HepG2 (cell line): ENCODE data around the gene TCF3. TPM values are rescaled to one million over a fixed set of nuclear protein-coding genes. Genes with fewer than 3 reads are reported as not detected.

Experiments used
- ATF1 ChIP-seq: IDR thresholded peaks from 2 replicates; pipeline ENCODE4 v1.6.1; 2016; ENCODE audit warnings: mild to moderate bottlenecking, control low read depth
- DPF2 ChIP-seq: sonication (generic); formaldehyde crosslinking; IDR thresholded peaks from 2 replicates; pipeline ENCODE4 v1.4.0; 2020; ENCODE audit warnings: mild to moderate bottlenecking, low read depth, missing genetic modification reagents, borderline replicate concordance
- DR1 ChIP-seq: sonication (generic); formaldehyde crosslinking; IDR thresholded peaks from 2 replicates; pipeline ENCODE4 v1.8.0; 2021; ENCODE audit warnings: mild to moderate bottlenecking, missing genetic modification reagents, inconsistent platforms
- FOXA3 ChIP-seq: IDR thresholded peaks from 2 replicates; pipeline ENCODE4 v1.6.1; 2016; ENCODE audit warnings: missing genetic modification reagents, missing compliant biosample characterization
- GABPA ChIP-seq, 2 experiments: IDR thresholded peaks; 2 replicates each; pipeline ENCODE4 v1.6.1; 2011 to 2016; ENCODE audit warnings: low read depth in 2 of 2, low read length in 1 of 2, missing biosample characterization in 1 of 2, missing genetic modification characterization in 1 of 2
- HNRNPH1 ChIP-seq: fragments of 200-400 bp; formaldehyde crosslinking; optimal IDR thresholded peaks from 2 replicates; pipeline ENCODE3; 2017; ENCODE audit warnings: mild to moderate bottlenecking, low read depth, low read length
- IRF2 ChIP-seq: IDR thresholded peaks from 2 replicates; pipeline ENCODE4 v1.6.1; 2018; ENCODE audit warnings: missing genetic modification reagents, missing compliant biosample characterization
- KDM1A ChIP-seq: IDR thresholded peaks from 2 replicates; pipeline ENCODE4 v1.6.1; 2016; ENCODE audit warnings: missing compliant biosample characterization
- NR2F2 ChIP-seq: IDR thresholded peaks from 2 replicates; pipeline ENCODE4 v1.6.1; 2012; ENCODE audit warnings: low read depth, inconsistent platforms, borderline replicate concordance
- SUZ12 ChIP-seq: fragments of 150-350 bp; IDR thresholded peaks from 2 replicates; pipeline ENCODE4 v1.6.1; 2014; ENCODE audit warnings: low read depth, low read length
- ZNF256 ChIP-seq: sonication (generic); formaldehyde crosslinking; conservative IDR thresholded peaks from 2 replicates; pipeline ENCODE4 v1.4.0; 2020; ENCODE audit warnings: missing genetic modification reagents
- ZNF326 ChIP-seq: sonication (generic); formaldehyde crosslinking; IDR thresholded peaks from 2 replicates; pipeline ENCODE4 v1.4.0; 2020; ENCODE audit warnings: missing genetic modification reagents, borderline replicate concordance
- ZNF446 ChIP-seq: sonication (generic); formaldehyde crosslinking; IDR thresholded peaks from 2 replicates; pipeline ENCODE4 v1.5.0; 2020; ENCODE audit warnings: mild to moderate bottlenecking, missing genetic modification reagents
- ZNF670 ChIP-seq: sonication (generic); formaldehyde crosslinking; IDR thresholded peaks from 2 replicates; pipeline ENCODE4 v1.8.0; 2022; ENCODE audit warnings: mild to moderate bottlenecking, missing genetic modification reagents, borderline replicate concordance
- ZNF75D ChIP-seq: sonication (generic); formaldehyde crosslinking; IDR thresholded peaks from 2 replicates; pipeline ENCODE4 v1.8.1; 2023; ENCODE audit warnings: missing genetic modification reagents, mild to moderate bottlenecking, borderline replicate concordance
- ZNF772 ChIP-seq: sonication (generic); formaldehyde crosslinking; IDR thresholded peaks from 2 replicates; pipeline ENCODE4 v1.5.0; 2020; ENCODE audit warnings: mild to moderate bottlenecking, missing genetic modification reagents
- ZNF775 ChIP-seq: sonication (generic); formaldehyde crosslinking; IDR thresholded peaks from 2 replicates; pipeline ENCODE4 v1.4.0; 2020; ENCODE audit warnings: missing genetic modification reagents, mild to moderate bottlenecking, moderate library complexity, borderline replicate concordance
- ZNF850 ChIP-seq: sonication (generic); formaldehyde crosslinking; conservative IDR thresholded peaks from 2 replicates; pipeline ENCODE4 v1.9.0; 2021; ENCODE audit warnings: mild to moderate bottlenecking, missing genetic modification reagents
- polyA plus RNA-seq, 8 experiments: library from polyadenylated mRNA; depleted of rRNA in 3 of 8; stranded (reverse) in 7 of 8; unstranded in 1 of 8; fragments of >200 nt; fragmentation: Illumina TruSeq in 4 of 8; extraction: Trizol in 4 of 8; gene quantifications; 2 replicates each; pipeline versions ENCODE4 v1.2.1 to v1.2.3, GENCODE V29; 2011 to 2016; ENCODE audit warnings: low read depth in 4 of 8, missing spikeins in 1 of 8, mixed read lengths in 1 of 8; ENCODE audit not compliant: insufficient read depth in 1 of 8
- total RNA-seq, 5 experiments: library from RNA; depleted of rRNA; stranded (reverse); fragments of >200 nt; fragmentation: Illumina TruSeq; extraction: Trizol; gene quantifications; 2 replicates each; pipeline ENCODE4 v1.2.3, GENCODE V29; 2016; ENCODE audit warnings: low read depth in 1 of 5
- TF ChIP-seq, protein P1 (sequence below): sonication (generic); formaldehyde crosslinking; conservative IDR thresholded peaks from 2 replicates; pipeline ENCODE4 v1.5.0; 2020; ENCODE audit warnings: missing genetic modification reagents
- TF ChIP-seq, protein P2 (sequence below): sonication (generic); formaldehyde crosslinking; IDR thresholded peaks from 2 replicates; pipeline ENCODE4 v1.5.1; 2020; ENCODE audit warnings: missing genetic modification reagents, mild to moderate bottlenecking, borderline replicate concordance
- TF ChIP-seq, protein P3 (sequence below): sonication (generic); formaldehyde crosslinking; IDR thresholded peaks from 2 replicates; pipeline ENCODE4 v1.5.1; 2020; ENCODE audit warnings: missing genetic modification reagents, mild to moderate bottlenecking, borderline replicate concordance

TCF3 gene
- total and polyA plus RNA-seq, 2 of the 13 experiments (the other 11 are each of a cell fraction or from before 2014, with no cell fraction given): 51.4 to 53.2 TPM

GRCh38 chr19:1605236-1606137, 46.9 kb downstream of the TCF3 start, which contains the start of gene UQCR11 (continued):
- TF ChIP-seq, protein P1, sequence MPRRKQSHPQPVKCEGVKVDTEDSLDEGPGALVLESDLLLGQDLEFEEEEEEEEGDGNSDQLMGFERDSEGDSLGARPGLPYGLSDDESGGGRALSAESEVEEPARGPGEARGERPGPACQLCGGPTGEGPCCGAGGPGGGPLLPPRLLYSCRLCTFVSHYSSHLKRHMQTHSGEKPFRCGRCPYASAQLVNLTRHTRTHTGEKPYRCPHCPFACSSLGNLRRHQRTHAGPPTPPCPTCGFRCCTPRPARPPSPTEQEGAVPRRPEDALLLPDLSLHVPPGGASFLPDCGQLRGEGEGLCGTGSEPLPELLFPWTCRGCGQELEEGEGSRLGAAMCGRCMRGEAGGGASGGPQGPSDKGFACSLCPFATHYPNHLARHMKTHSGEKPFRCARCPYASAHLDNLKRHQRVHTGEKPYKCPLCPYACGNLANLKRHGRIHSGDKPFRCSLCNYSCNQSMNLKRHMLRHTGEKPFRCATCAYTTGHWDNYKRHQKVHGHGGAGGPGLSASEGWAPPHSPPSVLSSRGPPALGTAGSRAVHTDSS (CRISPR knock-in tag): no peak
- TF ChIP-seq, protein P2, sequence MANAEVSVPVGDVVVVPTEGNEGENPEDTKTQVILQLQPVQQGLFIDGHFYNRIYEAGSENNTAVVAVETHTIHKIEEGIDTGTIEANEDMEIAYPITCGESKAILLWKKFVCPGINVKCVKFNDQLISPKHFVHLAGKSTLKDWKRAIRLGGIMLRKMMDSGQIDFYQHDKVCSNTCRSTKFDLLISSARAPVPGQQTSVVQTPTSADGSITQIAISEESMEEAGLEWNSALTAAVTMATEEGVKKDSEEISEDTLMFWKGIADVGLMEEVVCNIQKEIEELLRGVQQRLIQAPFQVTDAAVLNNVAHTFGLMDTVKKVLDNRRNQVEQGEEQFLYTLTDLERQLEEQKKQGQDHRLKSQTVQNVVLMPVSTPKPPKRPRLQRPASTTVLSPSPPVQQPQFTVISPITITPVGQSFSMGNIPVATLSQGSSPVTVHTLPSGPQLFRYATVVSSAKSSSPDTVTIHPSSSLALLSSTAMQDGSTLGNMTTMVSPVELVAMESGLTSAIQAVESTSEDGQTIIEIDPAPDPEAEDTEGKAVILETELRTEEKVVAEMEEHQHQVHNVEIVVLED: peak; percentile 75; the same call in 1 of the 2 replicates
- no peak for TF ChIP-seq IRF2 (CRISPR knock-in tag)
- TF ChIP-seq, protein P3, sequence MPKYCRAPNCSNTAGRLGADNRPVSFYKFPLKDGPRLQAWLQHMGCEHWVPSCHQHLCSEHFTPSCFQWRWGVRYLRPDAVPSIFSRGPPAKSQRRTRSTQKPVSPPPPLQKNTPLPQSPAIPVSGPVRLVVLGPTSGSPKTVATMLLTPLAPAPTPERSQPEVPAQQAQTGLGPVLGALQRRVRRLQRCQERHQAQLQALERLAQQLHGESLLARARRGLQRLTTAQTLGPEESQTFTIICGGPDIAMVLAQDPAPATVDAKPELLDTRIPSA (CRISPR knock-in tag): peak; percentile 84; the same call in 1 of the 2 replicates
- no peak for TF ChIP-seq ATF1 (CRISPR knock-in tag)
- TF ChIP-seq ZNF256 (CRISPR knock-in tag): no peak
- TF ChIP-seq SUZ12: no peak
- TF ChIP-seq ZNF772 (CRISPR knock-in tag): peak; percentile 65; the same call in 1 of the 2 replicates
- no peak for TF ChIP-seq ZNF326
- no peak for TF ChIP-seq HNRNPH1
- no peak for TF ChIP-seq ZNF775 (CRISPR knock-in tag)
- no peak for TF ChIP-seq KDM1A (CRISPR knock-in tag)
- TF ChIP-seq FOXA3 (CRISPR knock-in tag): peak; percentile 18; the same call in 1 of the 2 replicates
- 0 out of 2 replicates have a peak, but pooled peaks have one; percentile 60 for TF ChIP-seq ZNF446 (CRISPR knock-in tag)
- no peak for TF ChIP-seq ZNF75D (CRISPR knock-in tag)
- TF ChIP-seq ZNF670 (CRISPR knock-in tag): peak; percentile 87; the same call in 1 of the 2 replicates
- 0 out of 2 replicates have a peak, but pooled peaks have one; percentile 21 for TF ChIP-seq ZNF850
- peak; percentile 72 for TF ChIP-seq GABPA (IDR thresholded peaks at IDR 0.05; ENCODE audit: low read depth, low read length)
- TF ChIP-seq GABPA (CRISPR knock-in tag; IDR thresholded peaks at IDR 0.05; ENCODE audit: low read depth): peak; percentile 89
- no peak; the same call in 1 of the 2 replicates for TF ChIP-seq NR2F2
- TF ChIP-seq DPF2: no peak
- no peak; the same call in 1 of the 2 replicates for TF ChIP-seq DR1 (CRISPR knock-in tag)
